ENCODE results near the gene CADPS.
A peak's percentile ranks its signal among the peaks of the same experiment; 100 is the strongest.

Gene CADPS

DNA sequence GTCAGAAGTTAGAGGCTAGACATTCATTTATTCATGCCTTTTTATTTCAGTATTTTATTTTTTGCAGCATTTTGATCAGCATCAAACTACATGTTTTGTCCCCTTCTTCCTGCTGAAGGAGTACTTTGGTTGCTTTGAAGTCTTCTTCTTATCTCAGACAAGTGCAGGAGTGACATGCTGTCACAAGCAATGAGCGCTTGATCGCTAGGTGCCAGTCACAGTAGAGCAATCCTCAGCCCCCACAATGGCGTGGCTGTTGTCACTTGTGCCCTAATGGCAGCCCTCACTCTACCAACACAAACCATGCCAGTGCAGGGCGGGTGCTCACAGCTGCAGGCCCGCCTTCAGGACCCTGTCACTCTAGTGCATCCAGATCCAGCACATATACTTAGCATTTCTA, 317.2 kb downstream of the CADPS start:
- DNase-seq (ENCODE audit: low spot score) = no peak

DNA sequence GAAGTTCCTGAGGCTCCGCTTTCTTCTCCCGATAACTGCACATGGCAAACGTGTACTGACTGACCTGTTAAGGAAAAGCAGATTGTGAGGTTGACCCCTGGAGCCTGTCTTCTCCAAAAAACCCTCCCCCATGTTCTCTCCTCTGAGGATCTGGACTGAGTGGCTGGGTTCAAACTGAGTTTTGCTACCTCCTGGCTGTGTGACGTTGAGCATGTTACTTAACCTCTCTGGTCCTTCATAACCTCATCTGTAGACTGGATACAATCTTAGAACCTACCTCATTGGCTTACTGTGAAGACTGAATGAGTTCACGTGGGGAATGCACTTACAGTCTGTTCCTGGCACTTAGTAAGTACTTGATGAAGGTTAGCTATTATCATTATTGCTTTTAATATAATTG, 317.8 kb downstream of the CADPS start:
- no peak for DNase-seq (ENCODE audit: low spot score)

DNA sequence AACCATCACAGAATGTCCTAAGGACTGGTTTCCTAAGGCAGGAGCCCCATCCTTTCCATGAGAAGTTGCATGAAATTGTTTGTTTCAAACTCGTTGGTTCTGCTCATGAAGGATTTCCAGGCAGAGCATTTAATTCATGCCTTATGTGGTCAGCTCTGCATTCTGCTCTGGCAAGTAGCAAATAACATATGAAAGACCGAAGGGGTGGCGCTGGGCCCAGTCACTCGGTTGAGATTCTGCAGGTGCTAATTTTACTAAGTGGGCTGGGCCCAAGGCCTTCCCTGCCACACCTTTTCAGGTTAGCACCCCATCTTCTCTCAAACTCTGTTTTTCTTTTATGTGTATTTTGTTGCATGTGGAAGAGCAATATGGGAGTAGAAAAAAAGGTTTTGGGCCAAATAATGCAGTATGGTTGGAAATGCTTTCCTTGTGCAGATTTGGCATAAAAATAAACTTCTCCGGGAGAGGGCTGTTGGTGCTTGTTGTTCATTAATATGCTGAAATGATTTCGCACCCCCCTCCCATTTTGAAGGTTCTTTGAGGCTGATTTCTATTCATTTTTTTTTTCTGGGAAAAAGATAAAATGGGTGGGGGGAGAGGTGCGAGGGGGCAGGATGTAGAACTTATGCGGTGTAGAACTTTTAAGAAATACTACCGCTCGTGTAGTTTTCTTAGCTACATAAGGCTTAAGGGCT, 318.9 kb downstream of the CADPS start:
- DNase-seq (ENCODE audit: low spot score) = no peak

DNA sequence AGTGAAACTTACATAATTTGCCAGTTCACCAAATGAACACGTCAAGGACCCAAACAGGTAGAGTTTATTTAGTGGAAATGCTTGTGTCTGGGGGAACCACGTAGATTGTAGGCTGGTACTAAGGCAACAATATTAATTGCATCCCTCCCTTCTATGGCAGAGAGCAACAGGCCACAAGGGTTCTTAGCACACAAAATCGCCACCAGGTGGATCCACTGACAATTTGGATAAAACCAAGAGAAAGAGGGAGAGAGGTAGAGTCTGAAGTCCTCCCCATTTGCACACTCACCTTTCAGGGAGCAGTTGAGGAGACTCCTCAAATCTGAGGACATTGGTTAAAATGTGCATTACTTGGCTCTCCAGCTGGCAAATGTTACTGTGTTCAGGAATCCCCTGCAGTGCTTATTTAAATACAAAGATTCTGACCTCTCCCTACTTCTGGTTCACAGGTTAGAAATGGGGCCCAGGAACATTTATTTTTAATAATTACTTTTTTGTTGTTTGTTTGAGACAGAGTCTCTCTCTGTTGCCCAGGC, 320.9 kb downstream of the CADPS start:
- DNase-seq (ENCODE audit: low spot score) = peak; percentile 9

DNA sequence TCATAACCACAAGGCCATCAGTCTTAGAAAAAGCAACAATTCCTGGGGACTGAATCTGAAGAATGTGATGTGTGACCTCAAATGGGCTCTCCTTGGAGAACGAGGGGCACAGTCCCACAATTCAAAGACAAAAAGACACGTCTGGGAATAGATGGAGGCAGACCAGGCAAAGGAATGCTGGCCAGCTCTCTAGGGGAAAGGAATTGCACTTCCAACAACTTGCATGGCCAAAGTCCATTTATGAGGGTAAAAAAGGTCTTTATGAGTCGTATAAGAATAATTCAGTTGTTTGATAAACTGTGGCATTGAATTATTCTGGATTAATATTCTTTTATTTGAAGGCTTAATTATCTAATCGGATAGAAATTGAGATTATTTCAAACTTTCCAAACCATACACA, 321.4 kb downstream of the CADPS start:
- no peak for DNase-seq (ENCODE audit: low spot score)

DNA sequence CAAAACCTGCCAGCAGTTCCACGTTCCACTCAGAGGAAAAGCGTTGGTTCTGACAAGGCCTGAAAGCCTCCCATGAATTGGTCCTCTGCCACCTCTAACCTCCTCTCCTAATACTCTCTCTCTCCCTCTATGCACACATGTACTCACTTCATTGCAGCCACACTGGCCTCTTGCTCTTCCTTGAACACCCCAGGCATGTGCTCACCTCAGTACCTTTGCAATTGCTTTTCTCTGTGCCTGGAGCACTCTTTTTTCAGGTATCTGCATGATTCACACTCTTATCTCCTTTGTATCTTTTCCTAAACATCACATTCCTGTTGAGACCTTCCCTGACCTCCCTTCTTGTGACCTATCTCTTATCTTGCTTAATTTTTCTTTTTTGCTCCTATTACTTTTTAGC, 323.7 kb downstream of the CADPS start:
- no peak for DNase-seq (ENCODE audit: low spot score)

DNA sequence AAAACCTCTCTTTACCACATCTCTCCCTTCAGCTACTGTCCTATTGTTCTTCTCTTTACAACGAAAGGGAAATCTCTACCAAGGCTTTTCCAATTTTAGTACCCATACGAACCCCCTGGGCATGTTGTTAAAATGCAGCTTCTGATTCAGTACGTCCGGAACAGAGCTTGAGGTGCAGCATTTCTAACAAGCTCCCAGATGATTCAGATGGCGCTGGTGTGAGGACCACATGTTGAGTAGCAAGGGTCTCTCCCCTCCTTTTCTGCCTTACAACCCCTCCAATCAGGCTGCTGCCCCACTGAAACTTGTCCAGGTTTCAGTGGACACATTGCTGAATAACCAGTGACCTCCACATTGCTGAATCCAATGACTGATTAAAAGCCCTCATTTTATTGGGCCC, 324.8 kb downstream of the CADPS start:
- no peak for DNase-seq (ENCODE audit: low spot score)

DNA sequence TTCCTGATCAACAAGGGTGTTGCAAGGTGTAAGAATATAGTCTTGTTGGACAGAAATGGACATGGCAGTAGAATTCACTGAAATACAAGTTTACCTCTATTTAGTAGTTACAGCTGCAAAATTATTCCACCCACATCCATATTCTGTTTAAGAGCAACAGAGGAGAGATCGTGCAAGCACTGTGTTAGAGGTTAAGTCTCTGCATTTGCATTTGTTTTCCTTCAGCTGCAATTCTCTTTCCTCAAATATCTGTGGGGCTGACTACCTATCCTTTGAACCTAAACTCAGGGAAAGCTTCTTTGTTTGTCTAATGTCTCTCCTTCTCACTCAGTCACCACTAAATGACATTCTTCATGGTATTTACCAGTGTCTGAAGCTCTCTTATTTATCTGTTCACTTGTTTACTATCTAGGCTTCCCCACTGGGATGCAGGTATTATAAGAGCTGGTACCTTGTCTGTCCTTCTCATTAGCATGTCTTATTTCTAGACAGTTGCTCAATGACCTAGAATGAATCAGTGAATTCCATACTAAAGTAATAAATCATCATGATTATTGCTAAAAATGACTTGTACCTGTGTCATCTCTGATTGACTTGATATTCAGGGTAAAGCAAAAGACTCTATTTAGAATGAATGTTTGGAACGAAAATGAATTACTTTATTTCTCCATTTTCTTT, 326.5 kb downstream of the CADPS start:
- DNase-seq (ENCODE audit: low spot score) = no peak

DNA sequence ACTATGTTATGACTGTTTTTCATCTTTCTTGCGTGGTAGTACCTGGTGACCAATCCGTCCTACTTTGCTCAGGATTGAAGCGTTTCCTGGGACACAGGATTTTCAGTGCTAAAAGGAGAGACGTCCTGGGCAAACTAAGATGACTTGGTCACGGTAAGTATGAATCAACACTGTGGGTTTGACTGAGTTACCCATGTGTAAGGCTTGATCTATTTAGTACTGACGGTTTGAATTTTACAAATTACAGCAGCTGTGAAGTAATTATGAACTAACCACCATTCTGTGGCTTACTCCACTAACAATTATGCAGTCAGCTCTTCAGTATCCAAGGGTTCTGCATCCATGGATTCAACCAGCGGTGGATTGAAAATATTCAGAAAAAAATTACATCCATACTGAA, 328.9 kb downstream of the CADPS start:
- DNase-seq (ENCODE audit: low spot score) = no peak

DNA sequence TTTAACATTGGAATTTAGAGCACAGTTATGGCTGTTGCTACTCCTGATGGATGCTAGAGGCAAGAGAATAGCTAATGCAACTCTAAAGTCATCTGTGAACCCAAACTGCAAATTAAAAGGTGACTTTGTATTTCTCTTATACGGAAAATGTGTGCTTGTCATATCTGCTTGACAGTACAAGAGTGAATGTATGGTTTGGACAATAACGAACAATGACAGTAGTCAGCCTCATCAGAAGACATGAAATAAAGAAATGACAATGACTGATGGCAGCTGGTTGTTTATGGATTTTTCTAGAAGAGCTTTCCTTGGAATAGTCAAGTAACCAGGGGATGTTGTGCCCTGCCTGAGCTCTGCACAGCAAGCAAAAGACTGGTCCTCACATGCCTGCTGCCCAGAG, 333.0 kb downstream of the CADPS start:
- no peak for DNase-seq (ENCODE audit: low spot score)

DNA sequence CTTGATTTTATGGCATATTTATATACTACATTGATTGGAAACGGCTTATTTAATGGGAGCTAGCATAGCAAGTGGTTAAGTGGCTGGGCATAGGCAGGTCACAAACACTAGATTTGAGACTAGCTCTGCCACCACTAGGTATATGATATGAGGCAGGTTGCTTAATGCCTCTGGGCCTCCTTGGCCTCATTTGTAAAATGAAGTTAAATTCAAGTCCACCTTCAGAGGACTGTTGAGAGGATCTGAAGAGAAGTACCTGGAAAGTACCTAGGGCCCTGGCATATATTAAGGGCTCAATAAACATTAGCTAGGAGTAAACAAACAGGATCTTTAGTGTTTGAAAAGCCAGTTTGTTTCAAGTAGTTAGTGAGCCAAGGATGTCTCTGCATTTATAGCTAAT, 335.5 kb downstream of the CADPS start:
- no peak for DNase-seq (ENCODE audit: low spot score)

DNA sequence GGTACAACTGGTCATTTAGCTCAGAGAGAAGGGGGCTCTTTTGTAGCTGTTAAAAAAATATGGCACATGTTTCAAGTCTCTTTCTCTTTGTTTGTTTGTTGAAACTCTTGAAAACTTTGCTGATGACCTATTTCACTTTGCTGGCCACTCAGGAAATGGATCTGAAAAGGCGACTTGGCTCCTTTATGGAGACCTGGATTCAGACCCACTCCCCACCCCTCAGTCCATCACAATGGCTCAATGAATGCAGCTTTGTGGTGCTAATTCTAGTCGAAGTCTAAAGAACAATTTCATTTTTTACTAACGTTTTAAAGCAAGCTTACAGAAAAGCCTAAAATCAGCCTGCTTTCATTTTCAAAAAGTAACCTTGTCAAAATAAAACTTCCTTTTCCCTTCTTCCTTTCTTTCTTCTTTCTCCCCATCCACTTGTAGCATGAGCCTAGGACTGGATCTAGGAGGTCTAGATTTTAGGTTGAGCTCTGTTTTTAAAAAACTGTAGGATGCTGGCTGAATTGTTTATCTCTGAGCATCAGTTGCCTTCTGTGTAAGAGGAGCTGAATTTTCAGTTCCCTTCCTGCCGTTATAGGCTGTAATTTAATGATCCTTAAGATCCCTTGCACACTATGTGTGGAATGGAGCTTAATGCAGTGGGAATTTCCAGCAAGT, 336.4 kb downstream of the CADPS start:
- no peak for DNase-seq (ENCODE audit: low spot score)

DNA sequence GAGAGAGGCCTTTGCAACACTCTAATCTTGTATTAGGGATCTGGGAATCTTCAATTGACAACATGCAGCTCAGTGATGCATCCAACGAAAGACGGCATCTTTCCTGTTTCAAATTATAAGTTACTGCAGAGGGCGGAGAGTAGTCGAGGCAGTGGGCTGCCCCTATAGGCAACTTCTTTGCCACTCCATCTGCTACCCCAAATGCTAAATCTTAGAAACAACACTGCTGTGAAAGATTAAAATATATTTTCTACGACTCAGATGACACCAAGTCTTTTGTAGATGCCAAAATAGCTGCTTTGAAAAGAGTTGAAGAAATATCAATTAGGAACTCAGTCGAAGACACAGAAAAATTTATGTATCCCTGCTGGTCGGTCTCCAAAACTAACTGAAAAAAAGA, 340.9 kb downstream of the CADPS start:
- no peak for DNase-seq (ENCODE audit: low spot score)

DNA sequence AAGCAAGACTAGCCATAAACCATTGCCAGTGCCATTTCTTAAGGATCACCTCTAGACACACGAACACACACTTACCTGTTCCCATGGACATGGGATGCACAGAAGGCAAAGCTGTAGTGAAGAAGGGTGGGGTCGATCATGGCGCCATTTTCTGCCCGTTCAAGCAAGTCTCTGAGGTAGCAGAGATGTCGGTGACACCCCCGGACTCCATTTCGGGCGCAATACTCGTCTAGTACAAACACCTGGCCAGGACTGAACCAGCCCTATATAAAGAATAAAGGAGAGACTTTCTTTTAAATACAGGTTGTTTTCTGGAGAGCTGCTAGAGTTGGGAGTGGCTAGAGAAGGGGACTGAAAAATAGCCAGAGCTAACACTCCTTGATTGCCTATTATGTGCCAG, 342.4 kb downstream of the CADPS start:
- no peak for DNase-seq (ENCODE audit: low spot score)

DNA sequence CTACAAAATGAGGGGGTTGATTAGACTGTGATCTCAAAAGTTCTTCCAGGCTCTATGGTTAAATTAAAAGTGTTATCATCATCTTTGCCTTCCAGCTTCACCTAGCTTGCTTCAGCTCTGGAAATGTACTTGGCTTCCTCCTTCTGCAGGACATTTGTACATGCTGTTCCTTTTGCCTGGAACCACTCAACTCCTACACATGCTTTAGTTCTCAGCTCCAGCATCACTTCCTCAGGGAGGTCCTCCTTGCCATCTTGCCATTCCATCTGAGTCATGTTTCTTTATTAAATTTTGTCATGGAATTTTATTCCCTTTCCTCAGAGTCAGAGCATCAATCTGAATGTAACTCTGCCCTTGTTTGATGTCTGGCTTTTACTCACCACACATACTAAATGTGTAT, 343.2 kb downstream of the CADPS start:
- no peak for DNase-seq (ENCODE audit: low spot score)

DNA sequence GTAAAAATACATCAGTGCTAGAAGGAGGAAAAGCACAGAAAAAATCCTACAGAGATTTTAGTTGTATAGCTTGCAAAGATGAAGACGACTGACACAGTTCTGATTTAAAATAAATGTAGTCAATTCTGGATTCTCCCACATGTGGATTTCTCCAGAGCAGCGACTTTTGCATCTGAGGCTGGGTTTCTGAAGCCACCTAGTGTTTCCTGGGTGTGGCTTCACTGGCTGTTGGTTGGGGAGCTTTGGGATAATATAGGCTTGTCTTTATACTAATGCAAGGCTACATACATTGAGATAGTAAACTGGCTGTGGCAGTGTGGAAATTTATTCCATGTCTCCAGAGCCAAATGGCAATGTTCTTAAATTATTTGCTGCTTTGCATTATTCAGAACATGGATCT, 343.7 kb downstream of the CADPS start:
- no peak for DNase-seq (ENCODE audit: low spot score)

DNA sequence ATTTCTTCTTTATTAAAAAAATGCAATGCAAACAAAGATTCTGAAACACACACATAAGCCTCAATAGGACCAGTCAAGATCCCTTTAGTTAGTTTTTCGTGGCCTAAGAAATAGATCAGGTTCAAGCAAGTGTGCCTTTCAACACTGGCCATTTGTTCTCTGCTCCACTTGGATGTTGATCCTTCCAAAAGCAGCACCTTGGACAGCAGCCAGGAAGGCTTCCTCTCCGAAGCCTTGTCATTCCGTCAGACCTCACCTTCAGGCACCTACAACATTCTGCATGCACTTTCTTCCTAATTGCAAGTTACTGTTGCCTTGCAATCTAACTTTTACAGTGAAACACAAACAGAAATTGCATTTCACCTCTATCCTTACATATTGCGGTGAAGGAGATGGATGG, 346.0 kb downstream of the CADPS start:
- DNase-seq (ENCODE audit: low spot score) = no peak

DNA sequence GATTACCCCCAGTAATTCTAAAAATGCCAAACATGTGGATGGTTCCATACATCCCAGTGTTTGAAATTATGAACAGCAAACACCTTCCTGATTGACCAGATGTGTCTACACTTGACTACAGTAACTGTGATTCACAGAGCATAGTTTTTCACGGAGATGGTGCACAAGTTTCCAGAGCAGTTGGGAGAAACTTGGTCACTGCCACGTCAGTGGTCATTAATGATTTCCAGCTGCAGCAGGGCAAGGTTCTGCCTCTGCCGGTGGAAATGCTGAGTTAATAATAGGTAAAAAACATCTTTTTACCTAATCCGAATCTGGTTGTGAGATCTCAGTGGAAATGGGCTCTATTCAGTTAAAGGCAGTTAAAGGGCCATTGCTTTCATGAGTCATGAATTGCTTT, 347.7 kb downstream of the CADPS start:
- DNase-seq (ENCODE audit: low spot score) = no peak

DNA sequence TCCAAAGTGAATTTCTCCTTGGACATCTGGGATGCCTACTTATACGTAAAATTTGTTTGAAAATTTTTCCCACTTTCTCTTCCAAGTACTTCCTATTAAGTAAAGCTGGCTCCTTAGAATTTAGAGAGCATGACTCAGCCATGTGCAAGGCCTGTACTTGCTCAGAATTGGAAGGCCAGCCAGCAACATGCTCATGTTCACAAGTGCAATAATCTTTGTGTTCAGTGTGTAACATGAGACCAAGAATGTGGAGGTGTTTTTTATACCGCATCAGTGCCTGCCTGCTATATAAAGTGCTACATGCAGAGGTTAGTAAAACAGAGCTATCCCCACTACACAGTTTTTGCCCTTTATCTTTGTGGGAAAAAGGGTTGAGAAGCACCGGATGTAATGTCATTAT, 349.9 kb downstream of the CADPS start:
- DNase-seq (ENCODE audit: low spot score) = no peak

DNA sequence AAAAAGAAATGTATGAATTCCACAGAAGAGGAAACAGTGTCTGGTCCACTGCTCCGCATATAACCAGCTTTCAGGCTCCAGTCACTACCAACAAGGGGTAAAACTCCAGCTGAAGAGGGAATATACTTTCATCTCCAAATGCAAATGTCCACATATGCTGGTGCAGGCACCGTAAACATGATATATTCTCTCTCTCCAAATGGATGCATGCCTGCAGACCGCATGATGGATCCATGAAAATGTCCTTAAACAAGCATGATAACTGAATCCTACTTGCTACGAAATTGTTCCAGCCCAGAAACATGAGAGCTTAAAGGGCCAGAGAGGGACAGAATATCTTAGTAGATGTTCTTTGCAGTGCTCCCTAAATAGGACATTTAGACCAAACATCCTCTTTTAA, 351.5 kb downstream of the CADPS start:
- DNase-seq (ENCODE audit: low spot score) = no peak

DNA sequence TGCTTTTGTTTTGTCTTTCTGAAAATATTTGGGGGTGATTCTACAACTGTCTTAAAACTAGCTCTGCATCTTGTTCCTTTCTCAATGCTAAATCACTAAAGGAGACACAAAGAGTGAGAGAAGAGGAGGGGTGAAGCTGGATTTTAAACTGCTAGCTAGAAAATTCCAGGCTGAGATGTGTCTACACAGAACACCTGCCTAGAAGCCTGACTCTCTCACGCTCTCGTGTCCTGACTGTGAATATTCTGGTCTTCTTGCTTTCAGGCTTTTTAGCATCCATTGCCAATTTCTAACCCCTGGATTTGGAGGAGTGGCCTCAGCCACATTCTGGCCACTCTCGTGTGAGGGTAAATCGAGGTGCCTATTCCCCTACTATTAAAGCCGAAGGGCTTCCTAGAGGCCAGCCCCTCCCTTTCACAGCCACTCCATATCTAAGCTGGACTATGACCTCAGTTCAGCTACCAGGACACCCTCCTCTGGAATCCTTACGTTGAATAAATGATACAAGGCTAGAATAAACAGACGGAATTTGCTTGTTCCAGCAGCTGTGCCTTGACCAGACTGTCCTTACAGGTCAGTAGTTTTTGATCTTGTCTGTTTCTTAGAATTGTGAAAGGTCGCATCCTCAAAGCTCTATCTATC, 353.6 kb downstream of the CADPS start:
- DNase-seq (ENCODE audit: low spot score) = no peak

DNA sequence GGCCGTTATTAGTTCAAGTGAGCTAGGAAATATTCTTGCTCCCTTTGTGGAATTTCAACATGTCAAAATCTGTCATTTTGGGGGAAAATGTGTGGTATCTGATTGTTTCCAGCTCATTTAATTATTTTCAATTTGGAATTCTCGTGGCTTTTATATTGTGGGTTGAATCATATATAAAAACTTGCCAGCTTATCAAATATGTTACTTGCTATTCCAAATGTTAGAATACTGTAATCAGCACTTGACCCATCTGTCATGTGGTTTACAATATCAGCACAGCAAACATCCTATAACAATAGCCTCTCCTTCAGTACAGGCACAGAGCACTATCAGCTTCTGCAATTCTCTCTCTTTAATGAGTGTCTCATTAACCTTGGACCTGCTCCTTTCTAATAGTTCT, 371.7 kb downstream of the CADPS start:
- DNase-seq (ENCODE audit: low spot score) = no peak
